KG1 (cell line): ENCODE measurements around the gene PLCH1.

Source experiments
- DNase-seq: peaks from one replicate; lab custom pipeline; 2025; lab: John Stamatoyannopoulos, UW

Gene PLCH1

GRCh38 chr3:155549087-155549486 is 195.8 kb downstream of the PLCH1 start:
- DNase-seq = no peak

GRCh38 chr3:155548195-155548594 is 196.7 kb downstream of the PLCH1 start:
- no peak for DNase-seq

- no peak for DNase-seq
Observed at GRCh38 chr3:155535098-155535497, 209.8 kb downstream of the PLCH1 start.

- no peak for DNase-seq
Observed at GRCh38 chr3:155528579-155528978, 216.3 kb downstream of the PLCH1 start.

GRCh38 chr3:155525324-155525833 is 219.5 kb downstream of the PLCH1 start:
- no peak for DNase-seq

GRCh38 chr3:155520463-155520862 is 224.4 kb downstream of the PLCH1 start:
- DNase-seq = no peak

- no peak for DNase-seq
Observed at GRCh38 chr3:155519078-155519477, 225.8 kb downstream of the PLCH1 start.

- no peak for DNase-seq
Observed at GRCh38 chr3:155517903-155518302, 227.0 kb downstream of the PLCH1 start.

- DNase-seq = no peak
Observed at GRCh38 chr3:155516439-155516838, 228.4 kb downstream of the PLCH1 start.

GRCh38 chr3:155512867-155513261 is 232.0 kb downstream of the PLCH1 start:
- no peak for DNase-seq

GRCh38 chr3:155512175-155512866 is 232.6 kb downstream of the PLCH1 start:
- no peak for DNase-seq

GRCh38 chr3:155504682-155505081 is 240.2 kb downstream of the PLCH1 start:
- DNase-seq = no peak

- no peak for DNase-seq
Observed at GRCh38 chr3:155502630-155503029, 242.2 kb downstream of the PLCH1 start.

- no peak for DNase-seq
Observed at GRCh38 chr3:155500194-155500818, 244.6 kb downstream of the PLCH1 start.

GRCh38 chr3:155497930-155498647 is 246.8 kb downstream of the PLCH1 start:
- no peak for DNase-seq

- DNase-seq = no peak
Observed at GRCh38 chr3:155496206-155496605, 248.7 kb downstream of the PLCH1 start.

GRCh38 chr3:155495387-155495786 is 249.5 kb downstream of the PLCH1 start:
- DNase-seq = no peak

GRCh38 chr3:155494332-155494731 is 250.5 kb downstream of the PLCH1 start:
- DNase-seq = no peak

GRCh38 chr3:155492841-155493240 is 252.0 kb downstream of the PLCH1 start:
- no peak for DNase-seq

GRCh38 chr3:155491696-155492095 is 253.2 kb downstream of the PLCH1 start:
- DNase-seq = no peak

- no peak for DNase-seq
Observed at GRCh38 chr3:155488671-155489070, 256.2 kb downstream of the PLCH1 start.

GRCh38 chr3:155485897-155486296 is 259.0 kb downstream of the PLCH1 start:
- no peak for DNase-seq

- DNase-seq = no peak
Observed at GRCh38 chr3:155481591-155481990, 263.3 kb downstream of the PLCH1 start.
